H1 (cell line): ENCODE results near the gene CHST3. TPM values are rescaled to one million over a fixed set of nuclear protein-coding genes. Genes with fewer than 3 reads are reported as not detected.

Experiments
- ASH2L ChIP-seq: fragments of 200-600, 300-600 bp; sonication (generic); IDR thresholded peaks from one replicate; pipeline ENCODE4 v1.7.1; 2017; ENCODE audit warnings: low read length
- EZH2 ChIP-seq: fragments of 200-600 bp; sonication (generic); IDR thresholded peaks from 2 replicates; pipeline ENCODE4 v1.7.1; 2012; ENCODE audit warnings: low read depth, mild to moderate bottlenecking, moderate library complexity, low read length, inconsistent platforms; ENCODE audit not compliant: severe bottlenecking
- HDAC2 ChIP-seq, 2 experiments: fragments of 300-600 bp in 1 of 2; sonication (generic) in 1 of 2; IDR thresholded peaks; 2 replicates each; pipeline ENCODE4 v1.6.1; 2011 to 2012; ENCODE audit warnings: low read depth in 2 of 2, low read length in 2 of 2, mild to moderate bottlenecking in 2 of 2, moderate library complexity in 2 of 2, borderline replicate concordance in 1 of 2, inconsistent platforms in 1 of 2
- POLR2A ChIP-seq, 2 experiments: IDR thresholded peaks; 1 replicate in 1 of 2; 2 replicates in 1 of 2; pipeline ENCODE4 v1.6.1; 2011; ENCODE audit warnings: low read depth in 2 of 2, low read length in 2 of 2, mild to moderate bottlenecking in 2 of 2; ENCODE audit errors: control extremely low read depth in 1 of 2
- POLR2AphosphoS5 ChIP-seq: IDR thresholded peaks from 2 replicates; pipeline ENCODE4 v1.6.1; 2011; ENCODE audit warnings: low read depth, low read length
- RBBP5 ChIP-seq: IDR thresholded peaks from 2 replicates; pipeline ENCODE4 v1.7.1; 2012; ENCODE audit warnings: low read depth, mild to moderate bottlenecking, inconsistent platforms, low read length, moderate library complexity, borderline replicate concordance
- TAF1 ChIP-seq: IDR thresholded peaks from 2 replicates; pipeline ENCODE4 v1.6.1; 2011; ENCODE audit warnings: mild to moderate bottlenecking, low read depth, low read length
- polyA plus RNA-seq, 7 experiments: library from polyadenylated mRNA; depleted of rRNA in 3 of 7; stranded (reverse) in 5 of 7; unstranded in 2 of 7; fragments of >200 nt in 5 of 7; fragments of 200-250 nt in 2 of 7; gene quantifications; 1 replicate in 5 of 7; 2 replicates in 1 of 7; 4 replicates in 1 of 7; pipeline versions ENCODE4 v1.2.1 to v1.2.3, GENCODE V29; 2011 to 2013; ENCODE audit warnings: missing spikeins in 2 of 7, mixed read lengths in 2 of 7
- total RNA-seq: library from RNA; stranded (reverse); fragmentation: NEBNext Ultra II Directional; extraction: Animal tissue kit (Norgen Biotek cat#: 25700); gene quantifications from 2 replicates; pipeline ENCODE4 v1.2.1, GENCODE V29; 2021

CHST3 gene
- total and polyA plus RNA-seq, 2 of the 8 experiments (the other 6 are each of a cell fraction or from before 2014, with no cell fraction given): 2.0 to 5.8 TPM

DNA sequence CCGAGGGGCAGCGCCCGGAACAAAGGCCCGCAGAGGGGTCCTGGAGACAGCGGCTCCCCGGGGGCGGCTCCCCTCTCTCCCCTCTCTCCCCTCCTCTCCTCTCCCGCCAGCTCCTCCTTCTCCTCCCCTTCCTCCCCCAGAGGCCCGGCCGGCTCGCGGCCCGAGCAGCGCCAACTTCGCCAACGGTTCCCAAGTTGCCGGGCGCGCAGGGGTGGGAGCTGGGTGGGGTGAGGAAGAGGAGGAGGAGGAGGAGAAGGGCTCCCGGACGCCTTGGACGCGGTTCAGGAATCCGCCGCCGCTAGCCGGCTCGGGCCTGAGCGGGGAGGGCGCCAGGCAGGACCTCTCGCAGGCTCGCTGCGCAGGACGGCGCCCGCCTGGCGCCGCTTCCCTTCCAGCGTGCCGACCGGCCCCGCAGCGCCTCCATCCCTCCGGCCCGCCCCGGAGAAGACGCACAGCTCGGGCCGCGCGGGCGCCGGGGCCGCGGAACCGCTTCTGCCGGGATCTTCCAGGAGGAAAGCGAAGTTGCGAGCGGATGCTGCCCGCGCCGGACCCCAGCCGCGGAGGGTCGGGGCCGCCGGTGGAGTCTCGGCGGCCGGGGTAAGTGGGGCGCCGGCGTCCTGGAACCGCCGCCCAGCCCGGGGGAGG lies at the start of gene CHST3 (continued):
- TF ChIP-seq POLR2AphosphoS5 (no peak; the same call in 1 of the 2 replicates), HDAC2 (IDR thresholded peaks at IDR 0.05; ENCODE audit: borderline replicate concordance in 1 of 2, low read depth in 2 of 2, low read length in 2 of 2) (no peak), TAF1 (peak; percentile 27), EZH2 (peak; percentile 47), ASH2L (peak; percentile 37), POLR2A (IDR thresholded peaks at IDR 0.05; ENCODE audit: control extremely low read depth in 1 of 2, low read depth in 2 of 2, low read length in 2 of 2) (peak in 1 of 2 experiments; percentile 39; a peak in 1 of 3 replicates), RBBP5 (peak; percentile 73; the same call in 1 of the 2 replicates)
- TF ChIP-seq, all 59 proteins: peak for 9
